IMR-90 (cell line): Measurements from ENCODE around the gene CENPS. TPM values are rescaled to one million over a fixed set of nuclear protein-coding genes. Genes with fewer than 3 reads are reported as not detected.

ENCODE experiments used
- ATAC-seq: fragments of 200-7000 bp; cut with Tn5 transposase; 2 replicates; pipeline ENCODE4 v1.9.1; 2020; ENCODE audit warnings: low read depth, mild to moderate bottlenecking, moderate library complexity
- BruUV-seq: library from RNA; stranded (reverse); fragments of 400-500 nt; replicated peaks from 2 replicates; lab custom pipeline; 2021; lab: Mats Ljungman, UMichigan
- CTCF ChIA-PET: fragments of 300-600 bp; formaldehyde crosslinking; extraction: SDS; loops from one replicate; lab custom pipeline; 2021; ENCODE audit warnings: antibody characterized with exemption; lab: Yijun Ruan, JAX
- POLR2A ChIA-PET: fragments of 300-600 bp; sonication (Branson Sonifier 250); formaldehyde crosslinking; loops from one replicate; lab custom pipeline; 2022; ENCODE audit warnings: antibody characterized with exemption; ENCODE audit not compliant: unreplicated experiment; lab: Charles Lee
- DNase-seq: peaks from one replicate; pipeline ENCODE4 v3.0.0; 2013
- H2AFZ ChIP-seq: replicated peaks from 2 replicates; pipeline ENCODE3; 2013; ENCODE audit warnings: low read length, mild to moderate bottlenecking; ENCODE audit not compliant: poor library complexity
- H2AK5ac ChIP-seq: 2 replicates; pipeline ENCODE4 v1.6.1; 2013; ENCODE audit warnings: low read depth, low read length, inconsistent platforms
- H2AK9ac ChIP-seq: replicated peaks from 2 replicates; pipeline ENCODE3; 2013; ENCODE audit warnings: mild to moderate bottlenecking, low read depth, low read length, moderate library complexity; ENCODE audit not compliant: poor library complexity
- H2BK120ac ChIP-seq: 2 replicates; pipeline ENCODE4 v1.6.1; 2013; ENCODE audit warnings: low read depth, low read length, inconsistent platforms
- H2BK15ac ChIP-seq: 3 replicates; pipeline ENCODE4 v1.6.1; 2013; ENCODE audit warnings: low read depth, low read length, inconsistent platforms
- H2BK20ac ChIP-seq: 2 replicates; pipeline ENCODE4 v1.6.1; 2013; ENCODE audit warnings: low read depth, mild to moderate bottlenecking, inconsistent platforms, low read length, moderate library complexity
- H2BK5ac ChIP-seq: 2 replicates; pipeline ENCODE4 v1.6.1; 2013; ENCODE audit warnings: mild to moderate bottlenecking, low read depth, low read length, inconsistent platforms; ENCODE audit not compliant: poor library complexity, severe bottlenecking
- H3K14ac ChIP-seq: replicated peaks from 2 replicates; pipeline ENCODE4 v1.6.1; 2013; ENCODE audit warnings: low read depth, low read length, inconsistent platforms
- H3K18ac ChIP-seq: 2 replicates; pipeline ENCODE4 v1.6.1; 2013; ENCODE audit warnings: low read depth, low read length, control low read depth
- H3K23ac ChIP-seq: 2 replicates; pipeline ENCODE4 v1.6.1; 2013; ENCODE audit warnings: low read depth, low read length, inconsistent platforms
- H3K27ac ChIP-seq: 2 replicates; pipeline ENCODE4 v1.5.1; 2013; ENCODE audit warnings: mild to moderate bottlenecking, control low read depth, low read length; ENCODE audit not compliant: insufficient read depth
- H3K27me3 ChIP-seq: 2 replicates; pipeline ENCODE4 v1.6.1; 2013; ENCODE audit warnings: low read length; ENCODE audit not compliant: control insufficient read depth, insufficient read depth
- H3K36me3 ChIP-seq: 2 replicates; pipeline ENCODE4 v1.6.1; 2013; ENCODE audit warnings: low read length, mixed read lengths; ENCODE audit not compliant: control insufficient read depth, insufficient read depth
- H3K4ac ChIP-seq: 2 replicates; pipeline ENCODE4 v1.6.1; 2013; ENCODE audit warnings: low read depth, low read length, inconsistent platforms
- H3K4me1 ChIP-seq: 2 replicates; pipeline ENCODE4 v1.6.1; 2013; ENCODE audit warnings: low read length, mixed read lengths; ENCODE audit not compliant: control insufficient read depth, insufficient read depth
- H3K4me2 ChIP-seq: 2 replicates; pipeline ENCODE4 v1.6.1; 2013; ENCODE audit warnings: low read depth, mild to moderate bottlenecking, control low read depth, low read length, moderate library complexity
- H3K4me3 ChIP-seq: 2 replicates; pipeline ENCODE4 v1.5.1; 2013; ENCODE audit warnings: low read depth, mild to moderate bottlenecking, control low read depth, low read length, moderate library complexity; ENCODE audit not compliant: insufficient read depth
- H3K56ac ChIP-seq: 2 replicates; pipeline ENCODE4 v1.6.1; 2013; ENCODE audit warnings: low read length, inconsistent platforms; ENCODE audit not compliant: insufficient read depth; ENCODE audit errors: extremely low read depth
- H3K79me1 ChIP-seq, 2 experiments: 2 replicates each; pipeline ENCODE4 v1.6.1; 2013; ENCODE audit warnings: low read length in 2 of 2, inconsistent platforms in 1 of 2, low read depth in 1 of 2
- H3K9ac ChIP-seq: 2 replicates; pipeline ENCODE4 v1.6.1; 2013; ENCODE audit warnings: low read depth, low read length, control low read depth
- H3K9me1 ChIP-seq: 2 replicates; pipeline ENCODE4 v1.6.1; 2013; ENCODE audit warnings: low read length, inconsistent platforms; ENCODE audit not compliant: insufficient read depth
- H3K9me3 ChIP-seq: 2 replicates; pipeline ENCODE4 v1.6.1; 2013; ENCODE audit warnings: low read length; ENCODE audit not compliant: control insufficient read depth, insufficient read depth
- H4K20me1 ChIP-seq: 2 replicates; pipeline ENCODE4 v1.6.1; 2013; ENCODE audit warnings: low read length, inconsistent platforms; ENCODE audit not compliant: insufficient read depth
- H4K5ac ChIP-seq: 2 replicates; pipeline ENCODE4 v1.6.1; 2013; ENCODE audit warnings: mild to moderate bottlenecking, low read depth, low read length, control low read depth
- H4K8ac ChIP-seq, 2 experiments: 2 replicates each; pipeline ENCODE4 v1.6.1; 2013; ENCODE audit warnings: low read depth in 2 of 2, low read length in 2 of 2, control low read depth in 1 of 2, inconsistent platforms in 1 of 2
- H4K91ac ChIP-seq: 2 replicates; pipeline ENCODE4 v1.6.1; 2013; ENCODE audit warnings: low read depth, low read length, inconsistent platforms; ENCODE audit not compliant: insufficient read depth
- CHD1 ChIP-seq: IDR thresholded peaks from 2 replicates; pipeline ENCODE4 v1.6.1; 2012; ENCODE audit warnings: low read depth, low read length, improper control_type of control experiment
- FOS ChIP-seq: fragments of 150-350 bp; IDR thresholded peaks from 2 replicates; pipeline ENCODE4 v1.6.1; 2016; ENCODE audit warnings: low read depth, low read length
- MAFK ChIP-seq: IDR thresholded peaks from 2 replicates; pipeline ENCODE4 v1.6.1; 2012; ENCODE audit warnings: low read depth, low read length, improper control_type of control experiment
- MAZ ChIP-seq: IDR thresholded peaks from 2 replicates; pipeline ENCODE4 v1.6.1; 2012; ENCODE audit warnings: low read depth, mild to moderate bottlenecking, low read length, improper control_type of control experiment, moderate library complexity, borderline replicate concordance
- RFX5 ChIP-seq: IDR thresholded peaks from 2 replicates; pipeline ENCODE4 v1.8.0; 2012; ENCODE audit warnings: low read depth, mild to moderate bottlenecking, low read length, moderate library complexity
- WGBS, 2 experiments: methylation state at CpG; one replicate each; pipeline versions ENCODE4 v1.1.5 to v1.1.7; 2013; ENCODE audit warnings: missing lambda C conversion rate in 2 of 2; ENCODE audit not compliant: insufficient read length in 1 of 2; ENCODE audit errors: extremely low coverage in 2 of 2; 5-methylcytosine and 5-hydroxymethylcytosine counted together
- dilution Hi-C: fragments of 300-500 bp; cut with HindIII; formaldehyde crosslinking; loops from one replicate; pipeline ENCODE4 v1.14.3; 2018; ENCODE audit warnings: low sequenced_read_pairs; ENCODE audit not compliant: unreplicated experiment
- in situ Hi-C: fragments of 300-500 bp; cut with MboI; formaldehyde crosslinking; loops from 3 replicates; pipeline ENCODE4 v1.14.3; 2019; ENCODE audit warnings: low sequenced_read_pairs, inconsistent platforms, mixed read lengths
- intact Hi-C: fragments of 100-400 bp; cut with micrococcal nuclease; formaldehyde crosslinking; loops from 2 replicates; pipeline ENCODE4 v1.10.0; 2022
- polyA plus RNA-seq, 3 experiments: library from polyadenylated mRNA; depleted of rRNA; stranded (reverse); fragments of >200 nt; gene quantifications; 2 replicates each; pipeline ENCODE4 v1.2.3, GENCODE V29; 2012; ENCODE audit warnings: low replicate concordance in 1 of 3
- total RNA-seq: library from RNA; depleted of rRNA; stranded (reverse); fragments of >200 nt; gene quantifications from 2 replicates; pipeline ENCODE4 v1.2.3, GENCODE V29; 2012

Gene CENPS
- total and polyA plus RNA-seq, 2 of the 4 experiments (the other 2 are of a cell fraction), result 9.9 to 12.3 TPM

GRCh38 chr1:10386761-10387676 lies 43.2 kb upstream of the CENPS start:
- in situ Hi-C loops, result no loop called here
- WGBS, 2 experiments, result no CpG with 5 or more reads among the region's 12 CpGs
- BruUV-seq, result no TSS peak

More at GRCh38 chr1:10386761-10387676, 43.2 kb upstream of the CENPS start:
- dilution Hi-C loops, result no loop called here
- Histone ChIP-seq H3K4me3 (no peak overlapping the region), H3K23ac (peak overlapping the region; percentile 57; the same call in 1 of the 2 replicates), H3K27me3 (no peaks in the 10 kb centered on the region), H3K9ac (0 out of 2 replicates have a peak overlapping the region, but pooled peaks have one; percentile 21), H4K20me1 (no peaks in the 10 kb centered on the region), H4K5ac (no peak overlapping the region; the same call in 1 of the 2 replicates), H3K4me2 (peak overlapping the region; percentile 62), H2AK9ac (no peak overlapping the region), H3K14ac (peak overlapping the region; percentile 64), H2BK20ac (peak overlapping the region; percentile 67; the same call in 1 of the 2 replicates), H3K4ac (peak overlapping the region; percentile 49), H3K79me1 (0 out of 4 replicates have a peak, but pooled peaks cover 0 to 9% of the 10 kb centered on the region in 2 experiments), H3K9me3 (no peaks in the 10 kb centered on the region), H3K56ac (peak overlapping the region; percentile 79; the same call in 1 of the 2 replicates), H3K4me1 (peaks cover 13% of the 10 kb centered on the region), H3K9me1 (peaks cover 11% of the 10 kb centered on the region; the same call in 1 of the 2 replicates), H3K36me3 (no peaks in the 10 kb centered on the region), H3K27ac (peak overlapping the region; percentile 73; the same call in 1 of the 2 replicates), H2AFZ (no peak overlapping the region), H4K8ac (peak overlapping the region; percentile 25 to 83; a peak in 3 of 4 replicates), H2AK5ac (peak overlapping the region; percentile 16), H3K18ac (peak overlapping the region; percentile 19; the same call in 1 of the 2 replicates), H2BK5ac (peak overlapping the region; percentile 76), H2BK15ac (no peak overlapping the region; the same call in 2 of the 3 replicates), H4K91ac (peak overlapping the region; percentile 79), H2BK120ac (peak overlapping the region; percentile 88)
- intact Hi-C loops, result no loop called here
- CTCF ChIA-PET, result interaction anchor here (0.6 kb wide), 1 partner anchor 479 kb away, joined by 3 read pairs; no protein-coding TSS in a partner anchor
- TF ChIP-seq FOS (no peak), RFX5 (no peak), CHD1 (no peak), MAFK (no peak), MAZ (no peak)
- ATAC-seq (no peak), DNase-seq (no peak)
- POLR2A ChIA-PET, result interaction anchor here (0.6 to 1.9 kb wide), 3 partner anchors 12 to 1509 kb away, joined by 3 to 22 read pairs (median 3); partner anchors contain the start of genes ENO1 and PGD
